Measurements from ENCODE around the gene TBPL1. TPM values are rescaled to one million over a fixed set of nuclear protein-coding genes. Genes with fewer than 3 reads are reported as not detected.
A peak's percentile ranks its signal among the peaks of the same experiment; 100 is the strongest.

The TBPL1 gene
- total RNA-seq, 1 experiment from 2014 or later, result 39.7 TPM

GRCh38 chr6:133990321-133990720, 37.3 kb downstream of the TBPL1 start:
- ATAC-seq (no peak), DNase-seq (ENCODE audit: low read depth, low spot score) (no peak)
- intact Hi-C loops (cut with micrococcal nuclease; ENCODE audit: unreplicated experiment) (loop anchor here (5.0 kb wide), 1 partner anchor 77 kb away; no protein-coding TSS in a partner anchor), in situ Hi-C loops (cut with HindIII; ENCODE audit: low pct_unique_long_range_greater_than_20kb, low sequenced_read_pairs) (no loop called here)
- ChIA-PET CTCF (no interaction called here), POLR2A (no interaction called here)
- Histone ChIP-seq H3K36me3 (ENCODE audit: control insufficient read depth, insufficient read depth, low read length) (peaks cover 12% of the 10 kb centered on the region), H3K27ac (ENCODE audit: low read length) (peak overlapping the region; percentile 50), H3K27me3 (ENCODE audit: control insufficient read depth, insufficient read depth, low read length) (no peaks in the 10 kb centered on the region), H3K4me1 (ENCODE audit: control insufficient read depth, insufficient read depth, low read length) (peaks cover 7% of the 10 kb centered on the region), H3K9me3 (ENCODE audit: control insufficient read depth, insufficient read depth, low read depth, low read length) (no peaks in the 10 kb centered on the region), H3K4me3 (ENCODE audit: low read depth in 2 of 2, low read length in 2 of 2) (no peak overlapping the region)
- no peak for TF ChIP-seq TCF7L2 (IDR thresholded peaks at IDR 0.05; ENCODE audit: low read depth, low read length)
- TF ChIP-seq REST (IDR thresholded peaks at IDR 0.05; ENCODE audit: insufficient read depth in 1 of 2, low read depth in 2 of 2, low read length in 1 of 2), result no peak
- no peak for TF ChIP-seq SIN3A (IDR thresholded peaks at IDR 0.05; ENCODE audit: borderline replicate concordance, insufficient read depth, low read depth, low read length)
- no peak for TF ChIP-seq CTCF (IDR thresholded peaks at IDR 0.05)
- TF ChIP-seq POLR2AphosphoS5 (IDR thresholded peaks at IDR 0.05; ENCODE audit: low read depth, low read length), result no peak
- BruUV-seq (replicated peaks), result no TSS peak

- TF ChIP-seq POLR2AphosphoS5 (IDR thresholded peaks at IDR 0.05; ENCODE audit: low read depth, low read length), result no peak
- TF ChIP-seq SIN3A (IDR thresholded peaks at IDR 0.05; ENCODE audit: borderline replicate concordance, insufficient read depth, low read depth, low read length), result no peak
- TF ChIP-seq TCF7L2 (IDR thresholded peaks at IDR 0.05; ENCODE audit: low read depth, low read length), result no peak
- TF ChIP-seq REST (IDR thresholded peaks at IDR 0.05; ENCODE audit: insufficient read depth in 1 of 2, low read depth in 2 of 2, low read length in 1 of 2), result no peak
- no peak for TF ChIP-seq CTCF (IDR thresholded peaks at IDR 0.05)
- ChIA-PET POLR2A (interaction anchor here (0.6 kb wide), 1 partner anchor 71 kb away, joined by 11 read pairs; no protein-coding TSS in a partner anchor), CTCF (no interaction called here)
- Histone ChIP-seq H3K4me1 (ENCODE audit: control insufficient read depth, insufficient read depth, low read length) (peaks cover 8% of the 10 kb centered on the region), H3K9me3 (ENCODE audit: control insufficient read depth, insufficient read depth, low read depth, low read length) (no peaks in the 10 kb centered on the region), H3K36me3 (ENCODE audit: control insufficient read depth, insufficient read depth, low read length) (peaks cover 12% of the 10 kb centered on the region), H3K27me3 (ENCODE audit: control insufficient read depth, insufficient read depth, low read length) (no peaks in the 10 kb centered on the region), H3K4me3 (ENCODE audit: low read depth in 2 of 2, low read length in 2 of 2) (no peak overlapping the region), H3K27ac (ENCODE audit: low read length) (peak overlapping the region; percentile 50)
- intact Hi-C loops (cut with micrococcal nuclease; ENCODE audit: unreplicated experiment), result loop anchor here (5.0 kb wide), 1 partner anchor 76 kb away; no protein-coding TSS in a partner anchor
- BruUV-seq (replicated peaks), result no TSS peak
- DNase-seq (ENCODE audit: low read depth, low spot score) (no peak), ATAC-seq (peak; percentile 67)
- in situ Hi-C loops (cut with HindIII; ENCODE audit: low pct_unique_long_range_greater_than_20kb, low sequenced_read_pairs), result no loop called here
Measured at GRCh38 chr6:133991096-133991593, 38.1 kb downstream of the TBPL1 start.
